ENCODE measurements around the gene UTF1.

Gene UTF1

DNA sequence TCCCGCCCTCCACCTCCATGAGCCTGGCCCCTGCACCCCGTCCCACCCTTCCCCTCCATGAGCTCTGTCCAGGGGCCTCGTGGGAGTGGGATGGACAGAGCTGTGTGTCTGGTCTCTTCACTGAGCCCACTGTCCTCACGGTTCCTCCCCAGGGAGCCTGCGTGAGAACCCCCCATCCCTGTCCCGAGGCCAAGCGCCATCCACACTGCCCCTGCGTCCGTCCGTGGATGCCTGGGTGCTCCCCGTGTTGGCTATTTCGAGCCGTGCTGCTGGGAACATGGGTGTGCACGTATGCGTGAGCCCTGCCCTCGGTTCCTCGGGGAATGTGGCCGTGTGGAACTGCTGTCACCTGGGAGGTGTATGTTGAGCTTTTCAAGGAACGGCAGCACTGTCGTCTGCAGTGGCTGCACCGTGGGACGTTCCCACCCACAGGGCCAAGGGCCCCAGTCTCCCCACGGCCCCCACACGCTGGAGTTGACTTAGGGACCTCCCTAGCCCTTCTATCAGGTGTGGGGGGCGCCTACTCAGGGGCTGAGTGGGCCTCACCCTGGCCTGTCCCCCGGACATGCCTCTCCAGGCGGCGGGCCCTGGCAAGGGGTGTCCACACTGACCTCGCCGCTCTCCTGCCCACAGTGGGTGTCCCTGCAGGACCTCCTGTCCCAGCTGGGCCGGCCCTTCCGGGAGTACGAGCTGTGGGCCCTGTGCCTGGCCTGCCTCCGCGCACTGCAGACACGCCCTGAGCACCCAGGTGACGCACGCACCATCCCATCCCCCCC is 41.9 kb upstream of the UTF1 start:
- H3K27ac ChIP-seq (ENCODE audit: low read length) = no peak overlapping the region
- H3K4me1 ChIP-seq (ENCODE audit: control insufficient read depth in 1 of 2, insufficient read depth in 2 of 2, low read length in 2 of 2) = no peaks in the 10 kb centered on the region
- no peaks in the 10 kb centered on the region for H3K27me3 ChIP-seq (ENCODE audit: low read depth, low read length)
- H3K9me3 ChIP-seq (ENCODE audit: control insufficient read depth in 1 of 2, low read length in 2 of 2) = peaks cover 3 to 4% of the 10 kb centered on the region in 2 donors
- H3K4me3 ChIP-seq (ENCODE audit: low read depth in 1 of 2, low read length in 2 of 2) = no peak overlapping the region
- H3K36me3 ChIP-seq (ENCODE audit: control insufficient read depth in 1 of 2, insufficient read depth in 2 of 2, low read length in 2 of 2) = no peaks in the 10 kb centered on the region

DNA sequence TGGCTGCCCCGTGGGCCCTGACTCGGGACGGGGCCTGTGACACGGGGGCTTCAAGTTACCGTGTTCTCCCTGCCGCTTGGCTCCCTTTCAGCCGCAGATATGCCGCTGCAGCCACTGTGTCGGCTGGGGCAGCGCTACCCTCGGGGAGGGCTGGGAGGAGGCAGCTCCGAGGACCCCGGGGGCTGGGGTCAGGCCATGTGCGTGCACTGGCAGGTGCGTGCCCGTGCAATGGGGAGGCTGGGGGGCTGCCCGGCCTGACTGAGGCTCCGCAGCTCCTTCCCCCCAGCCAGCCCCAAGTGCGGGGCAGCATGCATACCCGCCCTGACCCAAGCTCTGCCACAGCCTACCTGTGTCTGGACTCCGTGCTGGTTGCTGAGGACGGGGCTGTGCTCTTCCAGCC is 40.8 kb upstream of the UTF1 start:
- Histone ChIP-seq H3K9me3 (ENCODE audit: control insufficient read depth in 1 of 2, low read length in 2 of 2) (peaks cover 4 to 7% of the 10 kb centered on the region in 2 donors), H3K36me3 (ENCODE audit: control insufficient read depth in 1 of 2, insufficient read depth in 2 of 2, low read length in 2 of 2) (no peaks in the 10 kb centered on the region), H3K27me3 (ENCODE audit: low read depth, low read length) (no peaks in the 10 kb centered on the region), H3K4me3 (ENCODE audit: low read depth in 1 of 2, low read length in 2 of 2) (no peak overlapping the region), H3K4me1 (ENCODE audit: control insufficient read depth in 1 of 2, insufficient read depth in 2 of 2, low read length in 2 of 2) (no peaks in the 10 kb centered on the region), H3K27ac (ENCODE audit: low read length) (no peak overlapping the region)

DNA sequence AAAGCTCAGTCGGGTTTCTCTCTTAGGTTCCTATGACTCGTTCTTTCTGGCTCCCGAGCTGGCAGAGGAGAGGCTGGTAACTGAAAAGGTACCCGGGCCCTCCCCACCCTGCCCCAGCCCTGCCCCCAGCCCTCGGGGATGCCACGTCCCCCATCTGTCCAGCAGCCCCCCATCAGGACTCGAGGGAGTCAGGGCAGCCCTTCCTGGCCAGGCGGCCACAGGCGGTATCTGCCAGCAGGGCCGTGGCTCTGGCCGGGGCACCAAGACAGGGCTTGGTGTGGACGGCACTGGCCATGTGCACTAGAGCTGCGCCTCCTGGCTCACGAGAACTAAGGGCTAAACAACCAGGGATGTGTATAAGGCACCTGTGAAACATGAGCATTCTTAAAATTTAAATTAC is 40.3 kb upstream of the UTF1 start:
- Histone ChIP-seq H3K36me3 (ENCODE audit: control insufficient read depth in 1 of 2, insufficient read depth in 2 of 2, low read length in 2 of 2) (no peaks in the 10 kb centered on the region), H3K4me1 (ENCODE audit: control insufficient read depth in 1 of 2, insufficient read depth in 2 of 2, low read length in 2 of 2) (no peaks in the 10 kb centered on the region), H3K4me3 (ENCODE audit: low read depth in 1 of 2, low read length in 2 of 2) (no peak overlapping the region), H3K9me3 (ENCODE audit: control insufficient read depth in 1 of 2, low read length in 2 of 2) (peaks cover 4 to 9% of the 10 kb centered on the region in 2 donors), H3K27me3 (ENCODE audit: low read depth, low read length) (no peaks in the 10 kb centered on the region), H3K27ac (ENCODE audit: low read length) (no peak overlapping the region)

DNA sequence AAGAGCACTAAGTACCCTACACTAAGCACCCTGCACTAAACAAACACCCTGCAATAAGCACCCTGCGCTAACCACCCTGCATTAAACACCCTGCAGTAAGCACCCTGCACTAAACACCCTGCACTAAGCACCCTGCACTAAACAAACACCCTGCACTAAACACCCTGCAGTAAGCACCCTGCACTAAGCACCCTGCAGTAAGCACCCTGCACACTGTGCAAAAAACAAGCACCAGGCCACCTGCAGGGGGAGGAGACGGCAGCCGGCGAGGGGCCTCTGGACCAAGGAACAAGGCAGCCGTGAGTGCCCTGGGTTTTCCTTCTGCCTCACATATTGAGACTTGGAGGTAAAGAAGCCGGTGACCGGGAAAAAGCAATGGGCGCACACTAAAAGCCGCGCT is 39.8 kb upstream of the UTF1 start:
- H3K4me1 ChIP-seq (ENCODE audit: control insufficient read depth in 1 of 2, insufficient read depth in 2 of 2, low read length in 2 of 2) = no peaks in the 10 kb centered on the region
- H3K27ac ChIP-seq (ENCODE audit: low read length) = no peak overlapping the region
- H3K9me3 ChIP-seq (ENCODE audit: control insufficient read depth in 1 of 2, low read length in 2 of 2) = peaks cover 4 to 12% of the 10 kb centered on the region in 2 donors
- no peaks in the 10 kb centered on the region for H3K36me3 ChIP-seq (ENCODE audit: control insufficient read depth in 1 of 2, insufficient read depth in 2 of 2, low read length in 2 of 2)
- H3K4me3 ChIP-seq (ENCODE audit: low read depth in 1 of 2, low read length in 2 of 2) = no peak overlapping the region
- H3K27me3 ChIP-seq (ENCODE audit: low read depth, low read length) = no peaks in the 10 kb centered on the region

DNA sequence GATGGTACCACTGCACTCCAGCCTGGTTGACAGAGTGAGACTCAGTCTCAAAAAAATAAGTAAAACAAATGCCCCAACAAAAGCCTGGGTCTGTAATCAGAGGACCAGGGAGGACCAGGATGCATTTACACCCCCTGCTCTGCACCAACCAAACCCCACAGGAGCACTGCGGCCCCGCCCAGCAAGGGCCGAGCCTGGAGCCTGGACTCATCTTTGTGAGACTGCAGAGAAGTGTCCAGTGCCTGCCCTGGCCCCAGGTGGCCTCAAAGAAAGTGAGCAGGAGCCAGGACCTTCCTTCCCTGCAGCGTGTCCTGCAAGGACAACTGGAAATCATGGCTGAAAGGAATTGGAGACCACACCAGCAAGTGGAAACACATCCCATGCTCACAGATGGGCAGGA is 38.4 kb upstream of the UTF1 start:
- H3K9me3 ChIP-seq (ENCODE audit: control insufficient read depth in 1 of 2, low read length in 2 of 2) = peaks cover 4 to 12% of the 10 kb centered on the region in 2 donors
- no peak overlapping the region for H3K27ac ChIP-seq (ENCODE audit: low read length)
- H3K27me3 ChIP-seq (ENCODE audit: low read depth, low read length) = no peaks in the 10 kb centered on the region
- no peak overlapping the region for H3K4me3 ChIP-seq (ENCODE audit: low read depth in 1 of 2, low read length in 2 of 2)
- H3K4me1 ChIP-seq (ENCODE audit: control insufficient read depth in 1 of 2, insufficient read depth in 2 of 2, low read length in 2 of 2) = no peaks in the 10 kb centered on the region
- no peaks in the 10 kb centered on the region for H3K36me3 ChIP-seq (ENCODE audit: control insufficient read depth in 1 of 2, insufficient read depth in 2 of 2, low read length in 2 of 2)

DNA sequence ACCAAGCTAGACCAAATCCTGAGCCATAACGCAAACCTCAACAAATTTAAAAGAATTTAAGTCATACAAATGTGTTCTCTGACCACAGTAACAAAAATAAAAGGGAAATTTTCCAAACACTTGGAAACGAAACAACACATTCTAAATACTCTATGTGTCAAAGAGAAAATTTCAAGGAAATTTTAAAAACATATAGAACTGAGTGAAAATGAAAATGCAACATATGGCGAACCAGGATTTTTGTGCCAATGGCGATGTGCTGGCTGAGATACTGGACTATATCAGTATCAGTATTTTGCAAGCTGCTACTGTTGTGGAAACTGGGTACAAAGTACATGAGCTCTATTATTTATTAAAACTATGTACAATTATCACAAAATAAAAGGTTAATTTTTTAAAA is 35.9 kb upstream of the UTF1 start:
- H3K27me3 ChIP-seq (ENCODE audit: low read depth, low read length) = no peaks in the 10 kb centered on the region
- H3K4me1 ChIP-seq (ENCODE audit: control insufficient read depth in 1 of 2, insufficient read depth in 2 of 2, low read length in 2 of 2) = no peaks in the 10 kb centered on the region
- H3K36me3 ChIP-seq (ENCODE audit: control insufficient read depth in 1 of 2, insufficient read depth in 2 of 2, low read length in 2 of 2) = no peaks in the 10 kb centered on the region
- H3K27ac ChIP-seq (ENCODE audit: low read length) = no peak overlapping the region
- no peak overlapping the region for H3K4me3 ChIP-seq (ENCODE audit: low read depth in 1 of 2, low read length in 2 of 2)
- H3K9me3 ChIP-seq (ENCODE audit: control insufficient read depth in 1 of 2, low read length in 2 of 2) = peaks cover 4 to 12% of the 10 kb centered on the region in 2 donors

DNA sequence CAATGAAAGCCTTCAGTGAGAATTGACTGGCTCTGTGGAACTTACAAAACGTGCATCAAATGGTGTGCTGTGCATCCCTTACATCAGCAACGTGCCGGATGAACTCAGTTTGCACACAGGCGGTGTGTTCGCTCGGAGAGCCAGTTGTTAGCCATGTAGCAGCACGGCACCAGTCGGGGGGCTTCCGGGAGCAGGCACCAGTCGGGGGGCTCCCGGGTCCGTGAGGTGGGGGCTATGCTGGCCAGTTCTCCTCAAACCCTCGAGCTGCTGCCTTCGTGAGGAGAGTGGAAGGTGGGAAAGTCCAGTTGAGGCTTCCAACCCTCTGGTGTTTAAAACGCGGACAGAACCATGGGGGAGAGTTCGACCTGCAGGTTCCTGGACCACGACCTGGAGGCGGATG is 34.9 kb upstream of the UTF1 start:
- peaks cover 4 to 12% of the 10 kb centered on the region in 2 donors for H3K9me3 ChIP-seq (ENCODE audit: control insufficient read depth in 1 of 2, low read length in 2 of 2)
- no peaks in the 10 kb centered on the region for H3K27me3 ChIP-seq (ENCODE audit: low read depth, low read length)
- H3K36me3 ChIP-seq (ENCODE audit: control insufficient read depth in 1 of 2, insufficient read depth in 2 of 2, low read length in 2 of 2) = no peaks in the 10 kb centered on the region
- H3K4me3 ChIP-seq (ENCODE audit: low read depth in 1 of 2, low read length in 2 of 2) = no peak overlapping the region
- H3K4me1 ChIP-seq (ENCODE audit: control insufficient read depth in 1 of 2, insufficient read depth in 2 of 2, low read length in 2 of 2) = no peaks in the 10 kb centered on the region
- no peak overlapping the region for H3K27ac ChIP-seq (ENCODE audit: low read length)

DNA sequence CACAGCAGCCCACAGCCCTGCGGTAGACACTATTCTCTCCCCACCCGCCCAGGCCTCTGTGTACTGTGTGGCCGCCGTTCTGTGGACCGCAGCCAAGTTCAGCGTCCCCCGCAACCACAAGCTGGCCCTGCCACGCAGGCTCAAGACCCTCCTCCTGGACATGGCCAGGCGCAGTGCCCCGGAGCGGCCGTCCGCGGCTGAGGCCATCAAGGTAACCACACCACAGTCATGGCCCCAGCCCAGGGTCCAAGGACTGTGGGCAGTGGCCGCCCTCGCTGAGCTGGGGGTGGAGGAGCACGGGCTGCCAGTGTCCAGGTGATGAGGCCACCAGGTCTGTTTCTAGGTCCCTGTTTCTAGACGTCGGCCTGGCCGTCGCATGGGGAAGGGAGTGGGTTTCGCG is 34.4 kb upstream of the UTF1 start:
- H3K9me3 ChIP-seq (ENCODE audit: control insufficient read depth in 1 of 2, low read length in 2 of 2) = peaks cover 4 to 12% of the 10 kb centered on the region in 2 donors
- no peaks in the 10 kb centered on the region for H3K4me1 ChIP-seq (ENCODE audit: control insufficient read depth in 1 of 2, insufficient read depth in 2 of 2, low read length in 2 of 2)
- no peak overlapping the region for H3K27ac ChIP-seq (ENCODE audit: low read length)
- no peak overlapping the region for H3K4me3 ChIP-seq (ENCODE audit: low read depth in 1 of 2, low read length in 2 of 2)
- H3K36me3 ChIP-seq (ENCODE audit: control insufficient read depth in 1 of 2, insufficient read depth in 2 of 2, low read length in 2 of 2) = no peaks in the 10 kb centered on the region
- H3K27me3 ChIP-seq (ENCODE audit: low read depth, low read length) = no peaks in the 10 kb centered on the region

DNA sequence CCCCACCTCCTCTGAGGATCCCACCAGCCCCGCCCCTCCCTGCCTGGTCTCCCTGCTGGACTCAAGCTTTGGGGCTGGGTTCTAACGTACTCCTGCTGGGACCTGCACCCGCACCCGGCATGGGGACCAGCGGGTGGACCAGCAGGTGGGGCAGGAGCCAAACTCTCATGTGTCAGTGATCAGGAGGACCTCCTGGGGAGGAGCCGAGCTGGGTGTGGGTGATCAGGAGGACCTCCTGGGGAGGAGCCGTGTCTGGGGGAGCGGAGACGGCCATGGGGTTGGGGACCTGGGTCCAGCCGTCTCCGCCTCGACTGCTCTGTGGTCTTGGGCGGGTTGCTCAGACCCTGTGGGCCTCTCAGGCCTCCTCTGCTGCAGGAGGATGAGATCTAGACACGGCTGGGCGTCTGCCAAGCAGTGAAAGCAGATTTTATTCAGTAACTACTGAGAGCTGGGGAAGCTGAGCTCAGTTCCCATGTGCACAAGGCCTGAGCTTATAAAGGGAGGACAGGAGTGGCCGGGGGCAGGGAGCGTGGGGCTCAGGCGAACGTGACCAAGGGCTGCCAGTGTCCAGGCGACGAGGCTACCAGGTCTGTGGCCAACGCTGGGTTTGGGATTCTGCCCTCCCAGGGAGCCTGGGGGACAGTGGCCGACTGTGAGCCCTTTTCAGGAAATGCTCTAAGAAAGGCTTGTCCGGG is 33.6 kb upstream of the UTF1 start:
- Histone ChIP-seq H3K4me3 (ENCODE audit: low read depth in 1 of 2, low read length in 2 of 2) (no peak overlapping the region), H3K36me3 (ENCODE audit: control insufficient read depth in 1 of 2, insufficient read depth in 2 of 2, low read length in 2 of 2) (no peaks in the 10 kb centered on the region), H3K27me3 (ENCODE audit: low read depth, low read length) (no peaks in the 10 kb centered on the region), H3K9me3 (ENCODE audit: control insufficient read depth in 1 of 2, low read length in 2 of 2) (peaks cover 4 to 12% of the 10 kb centered on the region in 2 donors), H3K4me1 (ENCODE audit: control insufficient read depth in 1 of 2, insufficient read depth in 2 of 2, low read length in 2 of 2) (no peaks in the 10 kb centered on the region), H3K27ac (ENCODE audit: low read length) (no peak overlapping the region)

DNA sequence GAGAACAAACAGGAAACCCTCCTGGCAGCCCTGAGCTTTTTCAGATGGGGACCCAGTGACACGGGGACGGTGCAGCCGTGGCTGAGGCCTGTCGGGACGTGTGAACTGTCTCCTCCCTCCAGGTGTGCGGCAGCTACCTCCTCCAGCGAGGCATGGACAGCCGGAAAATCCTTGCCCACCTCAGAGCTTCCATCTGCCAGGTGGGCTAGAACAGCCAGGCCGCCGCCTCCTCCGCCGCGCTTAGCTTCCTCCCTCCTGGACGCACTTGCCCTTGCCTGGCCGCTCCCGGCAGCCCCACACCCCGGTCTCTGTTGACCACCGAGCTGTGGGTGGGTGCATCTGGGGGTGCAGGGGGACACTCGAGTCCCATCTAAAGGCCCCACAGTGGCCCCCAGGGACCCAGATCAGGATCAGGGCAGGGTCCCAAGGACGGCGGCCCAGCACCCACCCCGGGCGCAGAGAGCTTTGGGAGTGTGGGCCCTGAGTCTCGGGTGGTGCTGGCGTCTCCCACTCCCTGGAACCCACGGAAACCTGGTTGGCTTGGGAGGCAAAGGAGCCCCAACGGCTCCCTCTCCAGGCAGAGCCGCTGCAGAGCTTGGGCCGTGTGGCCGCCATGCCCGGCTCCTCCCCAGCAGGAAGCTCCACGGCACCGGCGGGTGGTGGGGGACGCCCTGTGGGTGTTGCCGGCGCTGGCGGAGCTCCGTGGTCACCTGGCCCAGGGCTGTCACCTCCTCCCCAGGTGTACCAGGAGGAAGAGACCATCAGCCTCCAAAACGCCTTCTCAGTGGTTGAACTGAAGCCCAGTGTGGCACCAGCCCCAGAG is 32.9 kb upstream of the UTF1 start:
- Histone ChIP-seq H3K4me1 (ENCODE audit: control insufficient read depth in 1 of 2, insufficient read depth in 2 of 2, low read length in 2 of 2) (no peaks in the 10 kb centered on the region), H3K27me3 (ENCODE audit: low read depth, low read length) (no peaks in the 10 kb centered on the region), H3K9me3 (ENCODE audit: control insufficient read depth in 1 of 2, low read length in 2 of 2) (peaks cover 0 to 9% of the 10 kb centered on the region in 2 donors), H3K27ac (ENCODE audit: low read length) (no peak overlapping the region), H3K4me3 (ENCODE audit: low read depth in 1 of 2, low read length in 2 of 2) (no peak overlapping the region), H3K36me3 (ENCODE audit: control insufficient read depth in 1 of 2, insufficient read depth in 2 of 2, low read length in 2 of 2) (no peaks in the 10 kb centered on the region)

DNA sequence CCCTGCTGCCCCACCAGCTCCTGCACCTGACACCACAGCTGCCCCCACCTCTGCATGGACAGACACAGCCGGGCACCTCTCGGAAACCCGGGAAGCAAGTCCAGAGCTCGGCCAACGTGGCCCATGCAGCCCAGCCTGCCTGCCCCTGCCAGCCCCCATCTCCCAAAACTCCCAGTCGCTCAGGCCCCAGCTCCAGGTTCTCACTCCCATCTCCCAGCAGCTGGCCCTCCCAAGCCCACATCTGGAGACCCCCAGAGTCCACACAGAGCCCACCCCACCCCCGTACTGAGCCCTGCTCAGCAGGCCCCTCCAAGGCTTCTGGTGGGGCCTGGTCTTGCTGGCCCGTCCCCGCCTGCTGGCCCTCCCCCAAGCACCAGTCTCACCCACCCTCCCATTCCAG is 32.2 kb upstream of the UTF1 start:
- H3K9me3 ChIP-seq (ENCODE audit: control insufficient read depth in 1 of 2, low read length in 2 of 2) = peaks cover 0 to 9% of the 10 kb centered on the region in 2 donors
- no peak overlapping the region for H3K27ac ChIP-seq (ENCODE audit: low read length)
- no peak overlapping the region for H3K4me3 ChIP-seq (ENCODE audit: low read depth in 1 of 2, low read length in 2 of 2)
- no peaks in the 10 kb centered on the region for H3K27me3 ChIP-seq (ENCODE audit: low read depth, low read length)
- no peaks in the 10 kb centered on the region for H3K36me3 ChIP-seq (ENCODE audit: control insufficient read depth in 1 of 2, insufficient read depth in 2 of 2, low read length in 2 of 2)
- no peaks in the 10 kb centered on the region for H3K4me1 ChIP-seq (ENCODE audit: control insufficient read depth in 1 of 2, insufficient read depth in 2 of 2, low read length in 2 of 2)
